Mononuclear cell (primary cell): ENCODE results near the gene PGA4. TPM values are rescaled to one million over a fixed set of nuclear protein-coding genes. Genes with fewer than 3 reads are reported as not detected.
"Not testable (repeated sequence)": the region's sequence is repeated elsewhere in the genome, so short reads cannot be mapped to it uniquely, and the experiment has no call there.

ENCODE experiments used
- H3K27me3 ChIP-seq: 2 replicates; pipeline ENCODE4 v1.6.0; 2011; ENCODE audit warnings: low read length, control low read depth; ENCODE audit not compliant: insufficient read depth
- H3K4me1 ChIP-seq: 2 replicates; pipeline ENCODE4 v1.5.1; 2011; ENCODE audit warnings: mild to moderate bottlenecking, low read length, control low read depth; ENCODE audit not compliant: insufficient read depth
- H3K4me3 ChIP-seq: 2 replicates; pipeline ENCODE4 v1.5.1; 2011; ENCODE audit warnings: mild to moderate bottlenecking, low read length, moderate library complexity
- H3K9me3 ChIP-seq: 2 replicates; pipeline ENCODE4 v1.5.1; 2011; ENCODE audit warnings: low read depth, mild to moderate bottlenecking, control low read depth, low read length
- total RNA-seq: library from RNA; depleted of rRNA; stranded (reverse); fragments of >200 nt; gene quantifications from one replicate; pipeline ENCODE4 v1.2.3, GENCODE V29; 2012

PGA4 gene
- total RNA-seq, 1 donor = 0.21 TPM

DNA sequence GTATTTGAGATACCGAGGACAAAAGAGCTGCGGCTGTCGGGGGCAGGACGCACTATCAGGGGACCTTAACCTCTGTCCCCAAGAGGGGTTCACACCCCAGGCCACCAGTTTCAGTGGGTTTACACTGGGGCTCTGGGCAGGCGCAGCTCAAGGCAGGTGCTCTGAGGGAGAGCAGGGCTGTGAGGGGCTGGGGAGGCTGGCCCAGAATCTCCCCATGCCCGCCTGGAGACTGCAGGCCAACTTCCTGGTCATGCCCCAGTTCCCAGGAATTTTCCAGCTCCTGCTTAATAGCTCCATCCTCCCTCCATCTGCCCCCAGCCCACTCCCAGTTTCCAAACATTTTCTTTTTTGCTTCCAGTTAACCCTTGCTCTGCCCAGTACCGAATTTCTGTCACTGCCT is 26.4 kb upstream of the PGA4 start:
- Histone ChIP-seq H3K9me3 (no peaks in the 10 kb centered on the region), H3K27me3 (no peaks in the 10 kb centered on the region), H3K4me3 (no peak overlapping the region), H3K4me1 (no peaks in the 10 kb centered on the region)

DNA sequence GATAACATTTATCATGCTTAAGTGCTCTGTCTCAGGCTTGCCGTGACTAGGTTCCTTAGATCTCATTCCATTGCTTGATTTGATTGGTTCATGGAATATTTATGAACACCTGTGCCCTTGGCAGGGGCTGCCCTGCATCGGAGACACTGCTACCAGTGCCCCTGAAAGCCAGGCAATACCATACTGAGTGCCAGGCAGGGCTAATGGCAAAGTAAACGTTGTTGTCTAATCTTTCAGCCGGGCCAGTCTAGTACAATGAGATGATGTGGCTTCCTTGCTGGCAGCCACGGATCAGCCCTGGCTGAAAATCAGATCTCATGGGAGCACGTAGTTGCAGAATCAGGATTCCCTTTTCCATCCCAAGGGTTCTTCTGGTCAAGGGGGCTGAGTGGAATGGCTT is 23.8 kb upstream of the PGA4 start:
- peaks cover 8% of the 10 kb centered on the region for H3K4me1 ChIP-seq
- H3K9me3 ChIP-seq = no peaks in the 10 kb centered on the region
- H3K4me3 ChIP-seq = no peak overlapping the region
- no peaks in the 10 kb centered on the region for H3K27me3 ChIP-seq

DNA sequence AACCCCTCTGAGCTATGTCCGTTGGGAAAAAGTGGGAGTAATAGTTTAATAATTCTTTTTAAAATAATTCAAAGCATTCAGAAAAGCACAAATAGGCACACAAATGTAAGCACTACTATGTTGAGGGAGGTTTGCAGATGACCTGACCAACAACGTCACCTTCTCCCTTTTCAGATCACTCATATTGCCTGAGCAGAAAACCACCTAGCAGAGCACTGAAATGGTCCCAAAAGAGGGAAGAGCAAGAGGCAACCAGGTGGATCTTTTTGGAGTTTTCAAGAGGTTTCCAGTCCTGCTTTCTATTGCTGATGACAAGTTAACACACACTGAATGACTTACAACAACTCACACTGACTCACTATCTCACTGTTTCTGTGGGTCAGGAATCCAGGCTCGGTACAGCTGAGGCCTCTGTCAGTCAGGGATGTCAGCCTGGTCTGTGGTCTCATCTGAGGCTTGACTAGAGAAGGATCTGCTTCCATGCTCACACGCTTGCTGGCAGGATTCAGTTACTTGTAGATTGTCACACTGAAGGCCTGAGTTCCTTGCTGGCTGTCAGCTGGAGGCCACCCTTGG is 23.1 kb upstream of the PGA4 start:
- no peaks in the 10 kb centered on the region for H3K27me3 ChIP-seq
- peaks cover 10% of the 10 kb centered on the region for H3K4me1 ChIP-seq
- H3K9me3 ChIP-seq = no peaks in the 10 kb centered on the region
- H3K4me3 ChIP-seq = no peak overlapping the region

DNA sequence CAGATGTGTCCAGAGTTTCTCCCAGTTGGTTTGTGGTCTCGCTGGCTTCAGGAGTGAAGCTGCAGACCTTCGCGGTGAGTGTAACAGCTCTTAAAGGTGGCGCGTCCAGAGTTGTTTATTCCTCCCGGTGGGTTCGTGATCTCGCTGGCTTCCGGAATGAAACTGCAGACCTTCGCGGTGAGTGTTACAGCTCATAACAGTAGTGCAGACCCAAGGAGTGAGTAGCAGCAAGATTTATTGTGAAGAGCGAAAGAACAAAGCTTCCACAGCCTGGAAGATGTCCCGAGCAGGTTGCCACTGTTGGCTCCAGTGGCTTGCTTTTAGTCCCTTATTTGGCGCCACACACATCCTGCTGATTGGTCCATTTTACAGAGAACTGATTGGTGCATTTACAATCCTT is 20.7 kb upstream of the PGA4 start:
- Histone ChIP-seq H3K27me3 (no peaks in the 10 kb centered on the region), H3K4me3 (no peak overlapping the region), H3K9me3 (no peaks in the 10 kb centered on the region), H3K4me1 (peaks cover 13% of the 10 kb centered on the region)

DNA sequence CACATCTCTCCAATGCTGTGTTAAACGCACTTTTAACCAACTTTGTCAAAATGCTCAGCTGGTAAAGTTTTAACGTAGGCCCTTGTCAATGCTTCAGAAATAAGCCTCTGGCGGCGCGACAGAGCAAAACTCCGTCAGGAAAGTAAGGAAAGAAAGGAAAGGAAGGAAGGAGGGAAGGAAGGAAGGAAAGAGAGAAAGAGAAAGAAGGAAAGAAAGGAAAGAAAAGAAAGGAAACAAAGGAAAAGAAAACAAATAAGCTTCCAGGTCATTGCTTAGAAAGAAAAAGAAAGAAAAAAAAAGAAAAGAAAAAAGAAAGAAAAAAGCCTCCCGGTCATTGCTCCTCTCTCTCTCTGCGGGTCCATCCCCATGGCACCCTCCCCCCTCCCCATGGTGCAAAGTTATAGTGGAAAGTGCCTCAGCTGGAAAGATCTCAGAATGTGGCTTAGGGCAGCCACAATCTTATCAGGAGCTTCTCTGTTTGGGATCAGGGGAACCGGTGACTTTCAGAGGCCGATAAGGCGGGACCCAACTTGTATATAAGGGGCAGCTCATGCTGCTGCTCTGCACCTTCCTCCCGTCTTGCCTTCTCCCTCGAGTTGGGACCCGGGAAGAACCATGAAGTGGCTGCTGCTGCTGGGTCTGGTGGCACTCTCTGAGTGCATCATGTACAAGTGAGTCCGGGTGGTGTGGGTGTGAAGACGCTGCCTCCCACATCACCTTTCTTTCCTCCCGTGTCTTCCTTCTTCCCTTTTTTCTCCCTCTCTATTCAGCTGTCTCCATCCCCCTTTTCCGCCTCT is 19.0 kb upstream of the PGA4 start, which contains the start of gene PGA3:
Gene PGA3, plus strand, starts transcription at position 566 of the 797 bp plus-strand sequence. Its CDS starts 50 bp downstream, at position 616.
- not testable (repeated sequence) for H3K4me3 ChIP-seq, H3K9me3 ChIP-seq, H3K27me3 ChIP-seq
- H3K4me1 ChIP-seq = peaks cover 13% of the 10 kb centered on the region

DNA sequence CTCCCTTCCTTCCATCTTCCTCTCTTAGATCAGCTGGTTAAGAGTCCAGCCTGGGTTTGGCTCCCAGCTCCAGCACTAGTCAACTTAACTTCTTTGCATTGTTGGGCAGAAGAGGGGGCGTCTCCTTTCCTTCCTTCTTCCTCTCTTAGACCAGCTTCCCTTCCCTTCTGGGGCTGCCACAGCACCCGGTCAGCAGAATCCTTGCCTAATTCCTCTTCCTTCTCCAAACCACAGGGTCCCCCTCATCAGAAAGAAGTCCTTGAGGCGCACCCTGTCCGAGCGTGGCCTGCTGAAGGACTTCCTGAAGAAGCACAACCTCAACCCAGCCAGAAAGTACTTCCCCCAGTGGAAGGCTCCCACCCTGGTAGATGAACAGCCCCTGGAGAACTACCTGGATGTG is 18.3 kb upstream of the PGA4 start:
- H3K4me3 ChIP-seq, H3K9me3 ChIP-seq, H3K27me3 ChIP-seq: not testable (repeated sequence)
- peaks cover 13% of the 10 kb centered on the region for H3K4me1 ChIP-seq

DNA sequence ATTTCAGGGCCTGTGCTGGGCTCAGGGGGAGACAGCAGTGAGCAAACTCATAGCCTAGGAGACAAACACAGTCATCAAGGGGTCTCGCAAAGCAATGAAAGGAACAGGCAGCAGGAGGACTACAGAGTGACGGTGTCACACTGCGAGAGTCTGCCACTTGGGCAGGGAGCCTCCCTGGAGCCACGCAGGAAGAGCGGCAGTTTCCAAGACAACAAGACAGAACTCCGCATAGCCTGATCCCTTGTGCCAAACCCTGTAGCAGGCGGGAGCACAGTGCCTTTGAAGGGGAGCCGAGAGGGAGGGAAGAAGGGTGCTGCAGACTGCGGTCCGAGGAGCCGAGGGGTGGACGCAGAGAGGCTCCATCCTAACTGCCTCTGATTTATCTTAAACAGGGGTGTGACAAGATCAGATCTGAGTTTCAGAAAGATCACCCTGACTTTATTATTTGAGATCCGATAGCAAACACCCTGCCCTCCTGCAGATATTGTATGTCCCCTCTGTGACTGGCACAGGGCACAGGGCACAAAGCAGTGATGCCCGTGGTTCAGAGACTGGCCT is 17.6 kb upstream of the PGA4 start:
- H3K4me1 ChIP-seq = peaks cover 13% of the 10 kb centered on the region
- not testable (repeated sequence) for H3K9me3 ChIP-seq

DNA sequence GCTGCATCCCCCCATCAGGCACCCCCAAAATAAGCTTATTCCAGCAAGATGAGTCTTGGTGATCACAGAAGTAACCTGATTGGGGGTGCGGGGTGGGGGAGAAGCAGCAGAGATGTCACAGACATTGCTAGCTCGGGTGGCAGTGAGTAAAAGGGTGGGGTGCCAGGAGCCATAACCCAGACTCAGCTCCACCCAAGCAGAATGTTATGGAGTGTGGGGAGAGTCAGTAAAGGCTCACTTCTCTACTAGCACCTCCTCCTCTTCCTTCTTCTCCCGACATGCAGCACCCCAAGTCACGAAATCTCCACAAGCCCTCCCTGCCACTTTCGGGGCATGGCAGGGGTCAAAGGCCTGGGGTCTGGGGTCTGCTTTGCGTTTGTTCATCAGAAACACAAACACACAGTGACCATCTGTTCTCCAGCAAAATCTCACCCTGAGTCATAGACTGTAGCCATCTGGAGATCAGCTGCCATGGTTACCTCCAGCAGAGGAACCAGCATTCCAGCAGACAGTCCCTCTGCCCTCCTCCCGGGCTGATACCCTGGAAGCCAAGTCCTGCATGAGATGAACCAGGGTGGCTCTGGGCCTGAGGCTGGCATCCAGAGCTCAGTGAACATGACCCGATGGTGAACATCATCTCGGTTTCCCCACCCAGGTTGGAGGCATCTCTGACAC is 14.4 kb upstream of the PGA4 start:
- H3K4me1 ChIP-seq = peaks cover 11% of the 10 kb centered on the region
- H3K4me3 ChIP-seq, H3K27me3 ChIP-seq, H3K9me3 ChIP-seq: not testable (repeated sequence)

More for the DNA sequence above, 17.6 kb upstream of the PGA4 start:
- H3K27me3 ChIP-seq, H3K4me3 ChIP-seq: not testable (repeated sequence)

DNA sequence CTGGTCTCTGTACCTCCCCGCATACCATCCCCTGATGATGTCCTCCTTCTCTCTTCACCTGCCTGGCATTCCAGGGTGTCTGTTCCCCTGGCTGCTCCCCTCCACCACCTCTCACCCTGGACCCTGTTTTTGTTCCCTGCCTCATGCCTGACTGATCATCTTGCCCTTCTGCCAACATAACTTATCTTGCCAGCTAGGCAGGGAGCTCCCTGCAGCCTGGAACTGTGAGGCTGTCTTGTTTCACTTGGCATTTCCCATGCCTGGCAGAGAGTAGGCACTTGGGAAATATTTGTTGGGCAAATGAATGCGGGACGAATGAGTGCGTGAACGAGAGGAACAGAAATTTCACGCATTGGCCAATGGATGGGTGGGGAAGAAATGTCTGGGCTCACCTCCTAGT is 11.5 kb upstream of the PGA4 start:
- not testable (repeated sequence) for H3K9me3 ChIP-seq, H3K4me3 ChIP-seq, H3K27me3 ChIP-seq, H3K4me1 ChIP-seq

DNA sequence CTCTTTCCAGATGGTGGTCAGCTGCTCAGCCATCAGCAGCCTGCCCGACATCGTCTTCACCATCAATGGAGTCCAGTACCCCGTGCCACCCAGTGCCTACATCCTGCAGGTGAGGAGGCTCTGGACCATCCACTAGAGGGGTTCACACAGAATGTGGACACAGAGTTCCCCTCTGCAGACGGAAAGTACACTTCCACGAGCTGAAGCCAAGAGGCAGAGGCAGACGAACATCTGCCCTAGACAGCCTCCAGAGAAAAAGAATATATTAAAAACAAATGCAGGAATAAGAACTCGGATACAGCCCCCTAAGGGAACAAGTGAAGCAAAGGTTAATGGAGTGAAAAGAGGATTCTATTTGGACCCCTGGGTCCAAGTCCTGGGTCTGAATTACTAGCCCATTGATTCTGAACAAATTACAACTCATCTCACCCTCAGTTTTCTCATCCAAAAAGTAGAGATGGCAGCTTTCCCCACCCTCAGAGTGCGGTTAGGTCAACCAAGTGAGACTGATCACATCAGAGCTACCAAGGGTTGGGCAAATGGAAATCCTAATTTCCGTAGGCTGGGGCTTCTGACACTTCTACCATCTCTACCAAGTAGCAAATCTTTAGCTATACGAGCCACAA is 10.7 kb upstream of the PGA4 start:
- H3K27me3 ChIP-seq, H3K9me3 ChIP-seq, H3K4me3 ChIP-seq, H3K4me1 ChIP-seq: not testable (repeated sequence)

DNA sequence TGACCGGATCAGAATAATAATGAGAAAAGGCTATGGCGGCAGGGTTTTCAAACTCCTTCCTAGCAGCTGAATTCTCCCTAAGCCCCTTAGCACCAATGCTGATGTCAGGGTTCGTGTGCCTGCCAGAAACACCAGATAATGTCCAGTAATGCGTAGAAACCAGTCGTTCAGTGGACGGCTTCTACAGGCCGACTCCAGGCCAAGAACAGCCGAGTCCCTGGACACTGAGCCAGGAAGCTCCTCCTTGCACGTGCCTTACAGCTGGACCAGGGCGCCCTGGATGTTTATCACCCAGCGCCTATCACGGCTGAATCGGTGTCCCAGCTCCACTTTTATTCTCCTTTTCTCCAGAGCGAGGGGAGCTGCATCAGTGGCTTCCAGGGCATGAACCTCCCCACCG is 9.9 kb upstream of the PGA4 start:
- not testable (repeated sequence) for H3K4me1 ChIP-seq, H3K9me3 ChIP-seq, H3K4me3 ChIP-seq, H3K27me3 ChIP-seq

DNA sequence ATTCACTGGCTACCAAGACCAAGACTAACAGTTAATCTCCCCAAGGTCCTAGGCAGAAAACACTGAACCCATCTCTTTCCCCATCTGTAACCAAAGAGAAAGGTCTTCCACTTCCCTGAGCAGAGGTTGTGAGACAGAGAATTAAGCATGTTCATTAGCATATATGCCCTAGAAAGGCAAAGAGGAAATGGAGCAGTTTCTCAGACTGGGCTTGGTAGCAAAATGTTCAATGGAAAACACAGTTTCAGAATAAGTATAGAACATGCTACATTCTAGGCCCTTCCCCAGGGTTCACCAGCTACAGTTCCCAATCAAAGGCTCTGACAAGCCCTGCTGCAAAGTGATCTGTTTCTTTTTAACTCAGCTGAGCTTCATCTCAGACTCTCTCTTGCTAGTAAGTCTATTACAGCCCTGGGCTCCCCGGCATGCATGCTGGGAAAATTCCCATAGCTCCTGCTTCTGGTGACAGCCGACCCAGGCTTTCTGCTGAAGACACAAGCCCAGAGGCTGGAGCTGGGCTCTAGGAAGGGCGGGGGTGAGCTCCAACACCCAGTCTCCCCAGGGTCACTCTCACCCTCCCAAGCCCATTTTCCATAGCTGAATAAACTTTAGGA is 8.3 kb upstream of the PGA4 start:
- H3K27me3 ChIP-seq, H3K4me1 ChIP-seq, H3K9me3 ChIP-seq, H3K4me3 ChIP-seq: not testable (repeated sequence)

DNA sequence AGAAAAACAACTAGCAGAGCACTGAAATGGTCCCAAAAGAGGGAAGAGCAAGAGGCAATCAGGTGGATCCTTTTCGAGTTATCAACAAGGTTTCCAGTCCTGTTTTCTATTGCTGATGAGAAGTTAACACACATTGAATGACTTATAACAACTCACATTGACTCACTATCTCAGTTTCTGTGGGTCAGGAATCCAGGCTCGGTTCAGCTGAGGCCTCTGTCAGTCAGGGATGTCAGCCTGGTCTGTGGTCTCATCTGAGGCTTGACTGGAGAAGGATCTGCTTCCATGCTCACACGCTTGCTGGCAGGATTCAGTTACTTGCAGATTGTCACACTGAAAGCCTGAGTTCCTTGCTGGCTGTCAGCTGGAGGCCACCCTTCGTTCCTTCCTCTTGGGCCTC is 3.8 kb upstream of the PGA4 start:
- H3K27me3 ChIP-seq, H3K4me1 ChIP-seq, H3K4me3 ChIP-seq, H3K9me3 ChIP-seq: not testable (repeated sequence)

DNA sequence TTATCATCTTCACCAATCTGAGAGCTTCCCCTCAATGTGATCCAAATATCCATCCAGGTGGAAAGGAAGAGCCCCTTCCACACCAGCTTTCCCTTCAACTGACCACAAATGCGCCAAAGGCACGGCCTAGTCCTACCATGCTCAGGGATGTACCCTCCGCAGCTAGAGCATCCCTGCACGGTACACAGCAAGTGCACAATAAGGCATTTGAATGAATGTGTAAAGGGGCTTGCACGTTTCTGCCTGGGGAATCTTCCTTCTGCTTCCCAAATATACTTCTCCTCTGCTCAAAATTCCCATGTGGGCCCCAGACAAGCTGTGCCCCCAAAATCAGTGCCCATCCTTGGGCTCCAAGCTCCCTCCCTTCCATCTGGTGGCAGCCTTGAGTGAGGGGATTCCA is 3.1 kb upstream of the PGA4 start:
- H3K4me3 ChIP-seq = not testable (repeated sequence)

DNA sequence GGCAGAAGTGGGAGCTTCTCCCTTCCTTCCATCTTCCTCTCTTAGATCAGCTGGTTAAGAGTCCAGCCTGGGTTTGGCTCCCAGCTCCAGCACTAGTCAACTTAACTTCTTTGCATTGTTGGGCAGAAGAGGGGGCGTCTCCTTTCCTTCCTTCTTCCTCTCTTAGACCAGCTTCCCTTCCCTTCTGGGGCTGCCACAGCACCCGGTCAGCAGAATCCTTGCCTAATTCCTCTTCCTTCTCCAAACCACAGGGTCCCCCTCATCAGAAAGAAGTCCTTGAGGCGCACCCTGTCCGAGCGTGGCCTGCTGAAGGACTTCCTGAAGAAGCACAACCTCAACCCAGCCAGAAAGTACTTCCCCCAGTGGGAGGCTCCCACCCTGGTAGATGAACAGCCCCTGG is 545 bp downstream of the PGA4 start:
- H3K4me1 ChIP-seq = not testable (repeated sequence)

More for the DNA sequence above, 3.1 kb upstream of the PGA4 start:
- not testable (repeated sequence) for H3K27me3 ChIP-seq, H3K4me1 ChIP-seq, H3K9me3 ChIP-seq

More for the DNA sequence above, 545 bp downstream of the PGA4 start:
- H3K4me3 ChIP-seq, H3K27me3 ChIP-seq, H3K9me3 ChIP-seq: not testable (repeated sequence)
